PC-3 (cell line): ENCODE data around the gene EFCC1. TPM values are rescaled to one million over a fixed set of nuclear protein-coding genes. Genes with fewer than 3 reads are reported as not detected.
A peak's percentile ranks its signal among the peaks of the same experiment; 100 is the strongest.
"Not testable (repeated sequence)": the region's sequence is repeated elsewhere in the genome, so short reads cannot be mapped to it uniquely, and the experiment has no call there.

Experiments used
- ATAC-seq: fragments of 200-7000 bp; cut with Tn5 transposase; 2 replicates; pipeline ENCODE4 v1.9.1; 2020; ENCODE audit warnings: mild to moderate bottlenecking, moderate library complexity
- BruUV-seq: library from RNA; stranded (reverse); fragments of 400-500 nt; replicated peaks from 2 replicates; lab custom pipeline; 2021; lab: Mats Ljungman, UMichigan
- CTCF ChIA-PET: fragments of 300-600 bp; sonication (Branson Sonifier 250); formaldehyde crosslinking; loops from one replicate; lab custom pipeline; 2022; ENCODE audit warnings: antibody characterized with exemption; lab: Charles Lee
- POLR2A ChIA-PET: fragments of 300-600 bp; sonication (Branson Sonifier 250); formaldehyde crosslinking; loops from one replicate; lab custom pipeline; 2022; ENCODE audit warnings: antibody characterized with exemption; ENCODE audit not compliant: unreplicated experiment; lab: Charles Lee
- DNase-seq: peaks from one replicate; pipeline ENCODE4 v3.0.0-alpha.2; 2015
- H2AFZ ChIP-seq: fragments of 300-600 bp; sonication (generic); 2 replicates; pipeline ENCODE4 v1.6.0; 2016; ENCODE audit warnings: antibody characterized with exemption, low read length
- H3F3A ChIP-seq: fragments of 300-600 bp; sonication (generic); one replicate; pipeline ENCODE4 v1.6.0; 2017; ENCODE audit warnings: antibody characterized with exemption, low read length, control low read depth, mild to moderate bottlenecking; ENCODE audit not compliant: unreplicated experiment
- H3K27ac ChIP-seq: fragments of 300-600 bp; sonication (generic); 2 replicates; pipeline ENCODE4 v1.5.1; 2016; ENCODE audit warnings: mild to moderate bottlenecking, low read length
- H3K27me3 ChIP-seq: fragments of 300-600 bp; sonication (generic); 2 replicates; pipeline ENCODE4 v1.6.1; 2016; ENCODE audit warnings: low read length, mixed read lengths
- H3K36me3 ChIP-seq: fragments of 300-600 bp; sonication (generic); 2 replicates; pipeline ENCODE4 v1.6.1; 2016; ENCODE audit warnings: low read depth, mixed run types, low read length, mixed read lengths
- H3K4me1 ChIP-seq: fragments of 300-600 bp; sonication (generic); 2 replicates; pipeline ENCODE4 v1.5.1; 2016; ENCODE audit warnings: low read length; ENCODE audit not compliant: insufficient read depth
- H3K4me2 ChIP-seq: fragments of 300-600 bp; sonication (generic); 2 replicates; pipeline ENCODE4 v1.6.0; 2016; ENCODE audit warnings: low read length
- H3K4me3 ChIP-seq: fragments of 300-600 bp; sonication (generic); 2 replicates; pipeline ENCODE4 v1.5.1; 2016; ENCODE audit warnings: mild to moderate bottlenecking, low read length, mixed read lengths
- H3K79me2 ChIP-seq: fragments of 300-600 bp; sonication (generic); 2 replicates; pipeline ENCODE4 v1.6.1; 2017; ENCODE audit warnings: low read length, mixed read lengths
- H3K9ac ChIP-seq: fragments of 300-600 bp; sonication (generic); 2 replicates; pipeline ENCODE4 v1.6.0; 2016; ENCODE audit warnings: mild to moderate bottlenecking, low read length
- H3K9me2 ChIP-seq: fragments of 300-600 bp; sonication (generic); replicated peaks from 2 replicates; pipeline ENCODE4 v1.6.1; 2016; ENCODE audit warnings: mixed run types, low read length, mixed read lengths
- H3K9me3 ChIP-seq: fragments of 300-600 bp; sonication (generic); 2 replicates; pipeline ENCODE4 v1.6.1; 2016; ENCODE audit warnings: low read length, mixed read lengths
- H4K20me1 ChIP-seq: fragments of 300-600 bp; sonication (generic); 2 replicates; pipeline ENCODE4 v1.6.1; 2016; ENCODE audit warnings: low read length, mixed read lengths
- CTCF ChIP-seq: fragments of 300-600 bp; sonication (generic); conservative IDR thresholded peaks from 2 replicates; pipeline ENCODE4 v1.5.1; 2017; ENCODE audit warnings: antibody characterized with exemption, low read depth, mild to moderate bottlenecking, low read length
- EZH2 ChIP-seq: fragments of 300-600 bp; sonication (generic); IDR thresholded peaks from one replicate; pipeline ENCODE4 v1.6.1; 2017; ENCODE audit warnings: antibody characterized with exemption, mild to moderate bottlenecking, low read length; ENCODE audit not compliant: unreplicated experiment
- EZH2phosphoT487 ChIP-seq: fragments of 300-600 bp; sonication (generic); IDR thresholded peaks from 2 replicates; pipeline ENCODE4 v1.6.1; 2018; ENCODE audit warnings: mild to moderate bottlenecking, antibody characterized with exemption, low read length, borderline replicate concordance
- intact Hi-C: fragments of 100-400 bp; cut with micrococcal nuclease; formaldehyde crosslinking; loops from 2 replicates; pipeline ENCODE4 v1.9.0; 2023
- total RNA-seq: library from RNA; depleted of rRNA; stranded (reverse); fragments of >200 nt; gene quantifications from 2 replicates; pipeline ENCODE4 v1.2.3, GENCODE V29; 2014

EFCC1 gene
- total RNA-seq, 1 experiment from 2014 or later: not detected

DNA sequence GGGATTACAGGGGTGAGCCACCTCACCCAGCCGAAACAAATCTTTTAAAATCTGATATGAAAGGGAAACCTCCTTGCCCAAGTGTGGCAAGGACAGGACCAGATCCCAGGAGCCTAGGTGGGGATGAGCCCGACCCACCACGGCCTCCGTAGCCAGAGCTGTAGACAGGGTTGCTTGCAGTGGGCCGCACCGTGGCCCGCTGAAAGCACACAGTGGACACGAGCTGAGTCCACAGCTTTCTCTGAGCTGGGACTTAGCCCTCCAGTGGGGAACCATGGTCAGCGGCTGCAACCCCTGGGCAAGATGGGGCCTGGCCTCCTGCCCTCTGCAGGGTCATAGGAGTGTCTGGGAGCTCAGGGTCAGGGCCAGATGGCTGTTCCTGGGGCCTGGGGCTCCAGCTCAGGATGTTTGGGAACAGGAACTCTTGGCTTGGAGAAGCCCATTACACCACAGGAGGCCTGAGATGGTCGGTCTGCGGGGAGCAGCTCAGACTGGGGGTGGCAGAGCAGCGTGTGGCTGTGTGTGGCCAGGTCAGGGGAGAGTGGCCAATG, 84.1 kb downstream of the EFCC1 start:
- no peaks in the 10 kb centered on the region for H3K36me3 ChIP-seq
- ChIA-PET POLR2A (no interaction called here), CTCF (no interaction called here)
- H3K9ac ChIP-seq: no peak overlapping the region
- ATAC-seq: no peak
- H3K27me3 ChIP-seq: no peaks in the 10 kb centered on the region
- DNase-seq: no peak
- no peak overlapping the region for H2AFZ ChIP-seq
- no peak overlapping the region for H3K27ac ChIP-seq
- no peak overlapping the region for H3K4me3 ChIP-seq
- no peaks in the 10 kb centered on the region for H3K9me3 ChIP-seq
- no peaks in the 10 kb centered on the region for H4K20me1 ChIP-seq
- TF ChIP-seq CTCF (no peak), EZH2 (no peak), EZH2phosphoT487 (no peak)
- H3K4me2 ChIP-seq: no peak overlapping the region
- H3K9me2 ChIP-seq: no peaks in the 10 kb centered on the region
- BruUV-seq: no TSS peak
- H3K4me1 ChIP-seq: no peaks in the 10 kb centered on the region
- intact Hi-C loops: no loop called here
- no peaks in the 10 kb centered on the region for H3F3A ChIP-seq
- no peaks in the 10 kb centered on the region for H3K79me2 ChIP-seq

DNA sequence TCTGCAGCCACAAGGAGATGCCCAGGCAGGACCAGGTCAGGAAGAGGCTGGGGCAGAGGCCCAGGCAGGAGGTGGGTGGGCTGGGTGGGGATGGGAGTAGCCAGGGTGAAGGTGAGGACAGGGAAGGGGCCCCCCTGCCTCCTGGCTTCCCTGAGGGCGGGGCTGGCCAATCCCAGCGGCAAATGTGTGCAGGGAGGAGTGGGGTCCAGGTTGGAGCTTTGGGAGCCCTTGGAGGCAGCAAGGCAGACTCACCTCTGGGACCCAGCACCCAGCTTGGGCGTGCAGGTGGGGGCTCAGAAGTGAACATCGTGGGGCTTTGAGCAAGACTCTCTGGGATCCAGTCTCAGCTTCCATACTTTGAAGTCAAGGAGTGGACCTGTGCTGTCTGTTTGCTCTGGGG, 84.7 kb downstream of the EFCC1 start:
- H2AFZ ChIP-seq: no peak overlapping the region
- no peak overlapping the region for H3K27ac ChIP-seq
- H3K9me2 ChIP-seq: no peaks in the 10 kb centered on the region
- intact Hi-C loops: no loop called here
- H3K27me3 ChIP-seq: no peaks in the 10 kb centered on the region
- H3K4me3 ChIP-seq: no peak overlapping the region
- no peaks in the 10 kb centered on the region for H3K79me2 ChIP-seq
- TF ChIP-seq EZH2 (no peak), CTCF (no peak), EZH2phosphoT487 (no peak)
- no peak overlapping the region for H3K4me2 ChIP-seq
- H3F3A ChIP-seq: no peaks in the 10 kb centered on the region
- ChIA-PET POLR2A (no interaction called here), CTCF (no interaction called here)
- no TSS peak for BruUV-seq
- no peaks in the 10 kb centered on the region for H3K4me1 ChIP-seq
- no peaks in the 10 kb centered on the region for H3K9me3 ChIP-seq
- DNase-seq: no peak
- no peak for ATAC-seq
- no peaks in the 10 kb centered on the region for H3K36me3 ChIP-seq
- H3K9ac ChIP-seq: no peak overlapping the region
- no peaks in the 10 kb centered on the region for H4K20me1 ChIP-seq

GRCh38 chr3:129087138-129087702, 86.1 kb downstream of the EFCC1 start:
- Histone ChIP-seq H3K4me2 (no peak overlapping the region), H3K9me2 (no peaks in the 10 kb centered on the region), H3K9ac (no peak overlapping the region), H3K9me3 (no peaks in the 10 kb centered on the region), H3F3A (no peaks in the 10 kb centered on the region), H3K4me1 (no peaks in the 10 kb centered on the region), H3K27me3 (no peaks in the 10 kb centered on the region), H3K79me2 (no peaks in the 10 kb centered on the region), H3K36me3 (no peaks in the 10 kb centered on the region), H3K4me3 (no peak overlapping the region), H4K20me1 (no peaks in the 10 kb centered on the region), H3K27ac (no peak overlapping the region), H2AFZ (no peak overlapping the region)
- DNase-seq (no peak), ATAC-seq (0 out of 2 replicates have a peak, but pooled peaks have one; percentile 31)
- no TSS peak for BruUV-seq
- POLR2A ChIA-PET: no interaction called here
- CTCF ChIA-PET: no interaction called here
- intact Hi-C loops: no loop called here
- TF ChIP-seq EZH2phosphoT487: no peak

DNA sequence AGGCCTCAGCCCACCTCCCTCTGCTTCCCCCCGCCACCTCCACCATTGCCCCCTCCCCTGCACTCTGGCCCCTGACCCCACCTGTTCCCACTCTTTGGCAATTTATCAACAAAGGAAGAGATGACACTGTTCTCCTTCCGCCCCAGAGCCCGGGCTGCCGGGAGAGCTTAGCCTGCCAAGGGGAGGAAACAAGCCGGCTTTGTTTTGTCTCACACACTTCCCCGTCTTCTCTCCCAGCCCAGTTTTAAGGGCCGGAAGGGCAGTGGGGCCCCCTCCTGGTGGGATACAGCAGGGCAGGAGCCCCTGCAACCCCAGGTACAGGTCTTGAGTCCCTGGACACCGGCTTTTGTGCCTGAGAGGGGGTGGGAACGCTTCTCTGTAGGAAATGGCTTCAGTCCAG, 86.8 kb downstream of the EFCC1 start:
- H3K4me3 ChIP-seq, CTCF ChIA-PET, H2AFZ ChIP-seq, H3K4me2 ChIP-seq, H3K27me3 ChIP-seq, H3K27ac ChIP-seq, DNase-seq, H3K9me3 ChIP-seq, H4K20me1 ChIP-seq, POLR2A ChIA-PET, H3K9ac ChIP-seq, intact Hi-C loops, H3K4me1 ChIP-seq, BruUV-seq, H3K79me2 ChIP-seq, H3K36me3 ChIP-seq, H3F3A ChIP-seq, H3K9me2 ChIP-seq: not testable (repeated sequence)
- ATAC-seq: peak; percentile 64

DNA sequence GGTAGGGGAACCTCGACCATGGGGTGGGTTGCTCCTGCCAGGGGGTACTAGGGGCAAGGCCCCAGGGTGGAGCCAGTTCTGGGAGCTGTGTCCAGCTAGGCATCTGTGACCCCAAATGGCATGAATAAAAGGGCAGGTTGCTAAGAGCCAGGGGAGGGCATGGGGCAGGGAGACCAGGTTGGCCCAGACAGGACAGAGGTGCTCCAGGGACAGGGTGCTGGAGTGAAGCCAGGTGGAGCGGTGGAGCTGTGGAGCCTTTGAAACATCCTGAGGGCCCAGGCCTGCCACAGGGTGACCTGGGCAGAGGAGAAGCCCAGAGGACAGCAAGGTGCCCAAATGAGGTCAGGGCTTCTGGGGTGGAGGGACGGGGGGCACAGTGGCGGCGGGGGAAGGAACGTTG, 87.2 kb downstream of the EFCC1 start:
- H3K4me1 ChIP-seq, H4K20me1 ChIP-seq, H3K9me3 ChIP-seq, H3K9me2 ChIP-seq, H3K27me3 ChIP-seq, CTCF ChIA-PET, ATAC-seq, POLR2A ChIA-PET, H3K27ac ChIP-seq, H2AFZ ChIP-seq, H3K79me2 ChIP-seq, H3F3A ChIP-seq, H3K36me3 ChIP-seq, H3K4me2 ChIP-seq, H3K4me3 ChIP-seq, H3K9ac ChIP-seq, intact Hi-C loops, DNase-seq, BruUV-seq: not testable (repeated sequence)
